ENCODE results near the gene PTPRN2.

The PTPRN2 gene

GRCh38 chr7:157796846-157797245 lies 790.8 kb downstream of the PTPRN2 start:
- TF ChIP-seq L3MBTL2 (conservative IDR thresholded peaks at IDR 0.05) (no peak), SP1 (IDR thresholded peaks at IDR 0.05) (no peak), FOXK2 (IDR thresholded peaks at IDR 0.05) (no peak), FOXM1 (IDR thresholded peaks at IDR 0.05; ENCODE audit: borderline replicate concordance) (no peak), BHLHE40 (IDR thresholded peaks at IDR 0.05; ENCODE audit: borderline replicate concordance) (no peak), ARNT (IDR thresholded peaks at IDR 0.05) (no peak), ZNF384 (IDR thresholded peaks at IDR 0.05) (no peak), ELF4 (IDR thresholded peaks at IDR 0.05) (no peak), TARDBP (IDR thresholded peaks at IDR 0.05) (no peak), CTBP1 (IDR thresholded peaks at IDR 0.05; ENCODE audit: borderline replicate concordance) (no peak), SUZ12 (IDR thresholded peaks at IDR 0.05) (no peak), NFRKB (IDR thresholded peaks at IDR 0.05) (no peak), PKNOX1 (IDR thresholded peaks at IDR 0.05) (no peak), LEF1 (IDR thresholded peaks at IDR 0.05; ENCODE audit: borderline replicate concordance) (no peak), HDGF (IDR thresholded peaks at IDR 0.05; ENCODE audit: borderline replicate concordance) (no peak), FOXA1 (IDR thresholded peaks at IDR 0.05) (no peak)
- POLR2A ChIA-PET, result no interaction called here
- CTCF ChIA-PET, result no interaction called here
- DNase-seq (ENCODE audit: extremely low spot score), result no peak

- TF ChIP-seq L3MBTL2 (conservative IDR thresholded peaks at IDR 0.05) (no peak), ZNF384 (IDR thresholded peaks at IDR 0.05) (no peak)
- no peak for DNase-seq (ENCODE audit: extremely low spot score)
- ChIA-PET POLR2A (no interaction called here), CTCF (no interaction called here)
These were observed 792.0 kb downstream of the PTPRN2 start for GRCh38 chr7:157795643-157796042.

GRCh38 chr7:157795199-157795598 lies 792.4 kb downstream of the PTPRN2 start:
- TF ChIP-seq HDGF (IDR thresholded peaks at IDR 0.05; ENCODE audit: borderline replicate concordance) (no peak), ZNF384 (IDR thresholded peaks at IDR 0.05) (no peak), PKNOX1 (IDR thresholded peaks at IDR 0.05) (no peak), TARDBP (IDR thresholded peaks at IDR 0.05) (no peak), CTBP1 (IDR thresholded peaks at IDR 0.05; ENCODE audit: borderline replicate concordance) (no peak), SUZ12 (IDR thresholded peaks at IDR 0.05) (no peak), LEF1 (IDR thresholded peaks at IDR 0.05; ENCODE audit: borderline replicate concordance) (no peak), ELF4 (IDR thresholded peaks at IDR 0.05) (no peak), FOXA1 (IDR thresholded peaks at IDR 0.05) (no peak), BHLHE40 (IDR thresholded peaks at IDR 0.05; ENCODE audit: borderline replicate concordance) (no peak), L3MBTL2 (conservative IDR thresholded peaks at IDR 0.05) (no peak), NFRKB (IDR thresholded peaks at IDR 0.05) (no peak), SP1 (IDR thresholded peaks at IDR 0.05) (no peak), FOXK2 (IDR thresholded peaks at IDR 0.05) (no peak), ARNT (IDR thresholded peaks at IDR 0.05) (no peak), FOXM1 (IDR thresholded peaks at IDR 0.05; ENCODE audit: borderline replicate concordance) (no peak)
- DNase-seq (ENCODE audit: extremely low spot score), result no peak
- CTCF ChIA-PET, result no interaction called here
- POLR2A ChIA-PET, result no interaction called here

GRCh38 chr7:157794746-157795065 lies 792.9 kb downstream of the PTPRN2 start:
- ChIA-PET POLR2A (no interaction called here), CTCF (no interaction called here)
- DNase-seq (ENCODE audit: extremely low spot score), result no peak
- no peak for TF ChIP-seq FOXM1 (IDR thresholded peaks at IDR 0.05; ENCODE audit: borderline replicate concordance)
- no peak for TF ChIP-seq ELF4 (IDR thresholded peaks at IDR 0.05)
- TF ChIP-seq HDGF (IDR thresholded peaks at IDR 0.05; ENCODE audit: borderline replicate concordance), result no peak
- no peak for TF ChIP-seq PKNOX1 (IDR thresholded peaks at IDR 0.05)
- no peak for TF ChIP-seq ARNT (IDR thresholded peaks at IDR 0.05)
- TF ChIP-seq FOXA1 (IDR thresholded peaks at IDR 0.05), result no peak
- TF ChIP-seq SP1 (IDR thresholded peaks at IDR 0.05), result no peak
- TF ChIP-seq L3MBTL2 (conservative IDR thresholded peaks at IDR 0.05), result no peak
- no peak for TF ChIP-seq CTBP1 (IDR thresholded peaks at IDR 0.05; ENCODE audit: borderline replicate concordance)
- no peak for TF ChIP-seq LEF1 (IDR thresholded peaks at IDR 0.05; ENCODE audit: borderline replicate concordance)
- TF ChIP-seq FOXK2 (IDR thresholded peaks at IDR 0.05), result no peak
- TF ChIP-seq TARDBP (IDR thresholded peaks at IDR 0.05), result no peak
- no peak for TF ChIP-seq ZNF384 (IDR thresholded peaks at IDR 0.05)
- TF ChIP-seq BHLHE40 (IDR thresholded peaks at IDR 0.05; ENCODE audit: borderline replicate concordance), result no peak
- TF ChIP-seq NFRKB (IDR thresholded peaks at IDR 0.05), result no peak
- TF ChIP-seq SUZ12 (IDR thresholded peaks at IDR 0.05), result no peak

- no peak for TF ChIP-seq HDGF (IDR thresholded peaks at IDR 0.05; ENCODE audit: borderline replicate concordance)
- TF ChIP-seq FOXA1 (IDR thresholded peaks at IDR 0.05), result no peak
- TF ChIP-seq LEF1 (IDR thresholded peaks at IDR 0.05; ENCODE audit: borderline replicate concordance), result no peak
- TF ChIP-seq PKNOX1 (IDR thresholded peaks at IDR 0.05), result no peak
- no peak for TF ChIP-seq TARDBP (IDR thresholded peaks at IDR 0.05)
- no peak for TF ChIP-seq ZNF384 (IDR thresholded peaks at IDR 0.05)
- ChIA-PET POLR2A (no interaction called here), CTCF (no interaction called here)
- no peak for DNase-seq (ENCODE audit: extremely low spot score)
These were observed 793.5 kb downstream of the PTPRN2 start for GRCh38 chr7:157793973-157794745.

GRCh38 chr7:157793087-157793353 lies 794.6 kb downstream of the PTPRN2 start:
- ChIA-PET CTCF (no interaction called here), POLR2A (no interaction called here)
- no peak for DNase-seq (ENCODE audit: extremely low spot score)
- TF ChIP-seq BHLHE40 (IDR thresholded peaks at IDR 0.05; ENCODE audit: borderline replicate concordance) (no peak), ELF4 (IDR thresholded peaks at IDR 0.05) (no peak), ARNT (IDR thresholded peaks at IDR 0.05) (no peak), NFRKB (IDR thresholded peaks at IDR 0.05) (no peak), PKNOX1 (IDR thresholded peaks at IDR 0.05) (no peak), CTBP1 (IDR thresholded peaks at IDR 0.05; ENCODE audit: borderline replicate concordance) (no peak), TARDBP (IDR thresholded peaks at IDR 0.05) (no peak), L3MBTL2 (conservative IDR thresholded peaks at IDR 0.05) (no peak), FOXA1 (IDR thresholded peaks at IDR 0.05) (no peak), SUZ12 (IDR thresholded peaks at IDR 0.05) (no peak), HDGF (IDR thresholded peaks at IDR 0.05; ENCODE audit: borderline replicate concordance) (no peak)
